Measurements from ENCODE around the gene GH1.
"Not testable (repeated sequence)": the region's sequence is repeated elsewhere in the genome, so short reads cannot be mapped to it uniquely, and the experiment has no call there.

The GH1 gene

DNA sequence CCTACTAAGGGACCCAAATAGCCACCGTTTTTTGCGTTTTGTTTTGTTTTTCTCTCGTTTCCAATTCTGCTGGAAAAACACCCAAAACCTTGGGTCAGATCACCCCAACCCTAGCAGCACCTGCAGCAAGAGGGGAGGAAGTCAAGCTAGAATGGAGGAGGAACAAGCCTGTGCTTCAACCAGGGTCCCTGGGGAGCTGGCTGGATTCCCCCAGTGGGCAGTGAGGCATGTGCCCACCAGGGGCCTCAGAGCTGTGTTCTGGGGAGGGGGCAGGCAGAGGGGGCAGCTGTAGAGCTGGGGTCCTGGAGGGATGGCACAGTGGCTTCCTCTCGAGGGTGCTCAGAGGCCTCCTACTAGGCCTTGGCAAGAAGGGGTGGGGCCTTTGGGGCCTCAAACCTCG is 7.0 kb upstream of the GH1 start:
- DNase-seq, result no peak

GRCh38 chr17:63922402-63922801 is 3.8 kb upstream of the GH1 start:
- not testable (repeated sequence) for DNase-seq

GRCh38 chr17:63920779-63921178 is 2.1 kb upstream of the GH1 start:
- not testable (repeated sequence) for DNase-seq

GRCh38 chr17:63920050-63920449 is 1.4 kb upstream of the GH1 start:
- DNase-seq, result not testable (repeated sequence)

- DNase-seq, result peak; percentile 74
These were observed 678 bp upstream of the GH1 start for GRCh38 chr17:63919311-63919723.

- no peak for DNase-seq
These were observed 334 bp downstream of the GH1 start for GRCh38 chr17:63918305-63918704.

GRCh38 chr17:63917646-63918045 is 993 bp downstream of the GH1 start:
- DNase-seq, result no peak

- not testable (repeated sequence) for DNase-seq
These were observed 1.4 kb downstream of the GH1 start for GRCh38 chr17:63917206-63917605.

GRCh38 chr17:63916566-63917185 is 2.0 kb downstream of the GH1 start:
- no peak for DNase-seq

- not testable (repeated sequence) for DNase-seq
These were observed 2.9 kb downstream of the GH1 start for GRCh38 chr17:63915753-63916152.

DNA sequence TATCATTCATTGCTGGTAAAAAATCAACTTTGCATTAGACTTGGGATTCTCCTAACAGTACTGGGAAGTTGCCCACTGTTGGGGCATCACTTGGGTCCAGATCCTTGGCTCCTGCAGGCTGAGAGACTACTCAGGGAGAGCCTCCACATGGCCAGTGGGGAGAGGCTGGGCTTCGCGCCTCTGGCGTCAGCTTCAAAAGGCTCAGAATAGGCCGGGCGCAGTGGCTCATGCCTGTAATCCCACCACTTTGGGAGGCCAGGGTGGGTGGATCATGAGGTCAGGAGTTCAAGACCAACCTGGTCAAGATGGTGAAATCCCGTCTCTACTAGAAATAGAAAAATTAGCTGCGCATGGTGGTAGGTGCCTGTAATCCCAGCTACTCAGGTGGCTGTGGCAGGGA is 4.2 kb downstream of the GH1 start:
- DNase-seq, result no peak

GRCh38 chr17:63911657-63912100 is 7.0 kb downstream of the GH1 start:
- DNase-seq, result peak; percentile 54

GRCh38 chr17:63911041-63911635 is 7.5 kb downstream of the GH1 start, which contains the start of gene CSHL1:
CSHL1 (minus strand) TSS chr17:63911258; CDS start chr17:63911196, 62 bp downstream.
- DNase-seq, result no peak

DNA sequence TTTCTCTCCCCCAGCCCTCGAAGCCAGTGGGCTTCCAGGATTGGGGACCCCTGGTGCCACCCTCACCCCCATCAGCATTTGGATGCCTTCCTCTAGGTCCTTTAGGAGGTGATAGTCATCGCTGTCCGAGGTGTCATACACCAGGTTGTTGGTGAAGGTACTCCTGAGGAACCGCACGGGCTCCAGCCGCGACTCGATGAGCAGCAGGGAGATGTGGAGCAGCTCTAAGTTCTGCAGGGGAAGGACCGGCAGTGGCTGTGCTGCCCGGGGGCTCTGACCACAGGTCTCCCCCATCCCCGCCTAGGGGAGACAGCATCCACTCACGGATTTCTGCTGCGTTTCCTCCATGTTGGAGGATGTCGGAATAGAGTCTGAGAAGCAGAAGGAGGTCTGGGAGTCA is 8.5 kb downstream of the GH1 start:
- no peak for DNase-seq

DNA sequence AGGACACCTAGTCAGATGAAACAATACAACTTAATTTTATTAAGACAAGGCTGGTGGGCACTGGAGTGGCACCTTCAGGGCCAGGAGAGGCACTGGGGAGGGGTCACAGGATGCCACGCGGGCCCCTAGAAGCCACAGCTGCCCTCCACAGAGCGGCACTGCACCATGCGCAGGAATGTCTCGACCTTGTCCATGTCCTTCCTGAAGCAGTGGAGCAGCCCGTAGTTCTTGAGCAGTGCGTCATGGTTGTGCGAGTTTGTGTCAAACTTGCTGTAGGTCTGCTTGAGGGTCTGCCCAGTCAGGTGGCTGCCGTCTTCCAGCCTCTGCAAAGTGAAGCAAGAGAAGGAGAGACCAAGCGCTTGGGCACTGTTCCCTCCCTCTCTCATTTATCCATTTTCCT is 9.1 kb downstream of the GH1 start:
- DNase-seq, result not testable (repeated sequence)

GRCh38 chr17:63907161-63907778 is 11.4 kb downstream of the GH1 start:
- not testable (repeated sequence) for DNase-seq

DNA sequence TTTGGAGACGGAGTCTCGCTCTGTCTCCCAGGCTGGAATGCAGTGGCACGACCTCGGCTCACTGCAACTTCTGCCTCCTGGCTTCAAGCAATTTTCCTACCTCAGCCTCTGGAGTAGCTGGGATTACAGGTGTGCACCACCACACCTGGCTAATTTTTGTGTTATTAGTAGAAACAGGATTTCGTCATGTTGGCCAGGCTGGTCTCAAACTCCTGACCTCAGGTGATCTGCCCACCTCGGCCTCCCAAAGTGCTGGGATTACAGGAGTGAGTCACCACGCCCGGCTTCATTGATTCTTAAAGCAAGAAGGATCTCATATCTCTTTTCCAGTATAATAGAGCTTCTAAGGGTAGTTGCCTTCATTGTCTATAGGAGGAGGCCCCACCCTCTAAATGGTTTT is 13.8 kb downstream of the GH1 start:
- not testable (repeated sequence) for DNase-seq

DNA sequence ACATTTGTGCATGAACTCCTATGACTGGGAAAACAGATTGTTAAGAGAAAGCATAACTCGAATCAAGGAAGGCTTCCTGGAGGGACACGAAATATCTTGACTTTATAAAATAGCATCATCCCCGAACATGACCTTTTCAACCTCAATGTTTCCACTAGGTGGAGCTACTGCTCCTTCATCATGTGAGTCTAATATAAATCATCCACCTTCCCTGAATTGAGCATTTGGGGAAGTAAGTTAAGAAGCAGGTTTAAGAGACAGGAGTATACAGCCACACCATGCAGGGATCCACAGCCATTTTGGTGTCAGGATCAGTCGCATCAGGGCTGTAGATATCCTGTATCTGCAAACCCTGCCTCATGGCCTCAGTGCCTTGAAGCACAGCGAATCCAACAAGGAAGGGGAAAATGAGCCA is 14.8 kb downstream of the GH1 start:
- peak; percentile 48 for DNase-seq

DNA sequence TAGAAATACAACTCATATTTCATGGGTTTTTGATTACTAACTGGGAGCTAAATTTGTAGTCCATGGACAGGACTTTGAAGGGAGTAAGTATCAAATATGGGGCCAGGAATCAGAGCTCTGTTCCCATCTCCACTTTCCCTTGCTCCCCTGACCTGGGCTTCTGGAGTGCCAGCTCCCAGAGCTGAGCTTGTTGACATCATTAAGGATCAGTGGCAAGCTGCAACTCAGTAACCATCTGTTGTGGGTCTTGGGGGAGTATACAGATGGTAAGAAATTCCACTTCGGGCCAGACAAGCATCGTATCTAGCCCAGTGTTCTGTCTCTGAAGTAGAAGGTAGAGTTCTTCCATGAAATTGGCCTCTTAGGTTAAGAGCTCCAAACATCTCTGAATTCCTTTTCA is 16.7 kb downstream of the GH1 start:
- not testable (repeated sequence) for DNase-seq

DNA sequence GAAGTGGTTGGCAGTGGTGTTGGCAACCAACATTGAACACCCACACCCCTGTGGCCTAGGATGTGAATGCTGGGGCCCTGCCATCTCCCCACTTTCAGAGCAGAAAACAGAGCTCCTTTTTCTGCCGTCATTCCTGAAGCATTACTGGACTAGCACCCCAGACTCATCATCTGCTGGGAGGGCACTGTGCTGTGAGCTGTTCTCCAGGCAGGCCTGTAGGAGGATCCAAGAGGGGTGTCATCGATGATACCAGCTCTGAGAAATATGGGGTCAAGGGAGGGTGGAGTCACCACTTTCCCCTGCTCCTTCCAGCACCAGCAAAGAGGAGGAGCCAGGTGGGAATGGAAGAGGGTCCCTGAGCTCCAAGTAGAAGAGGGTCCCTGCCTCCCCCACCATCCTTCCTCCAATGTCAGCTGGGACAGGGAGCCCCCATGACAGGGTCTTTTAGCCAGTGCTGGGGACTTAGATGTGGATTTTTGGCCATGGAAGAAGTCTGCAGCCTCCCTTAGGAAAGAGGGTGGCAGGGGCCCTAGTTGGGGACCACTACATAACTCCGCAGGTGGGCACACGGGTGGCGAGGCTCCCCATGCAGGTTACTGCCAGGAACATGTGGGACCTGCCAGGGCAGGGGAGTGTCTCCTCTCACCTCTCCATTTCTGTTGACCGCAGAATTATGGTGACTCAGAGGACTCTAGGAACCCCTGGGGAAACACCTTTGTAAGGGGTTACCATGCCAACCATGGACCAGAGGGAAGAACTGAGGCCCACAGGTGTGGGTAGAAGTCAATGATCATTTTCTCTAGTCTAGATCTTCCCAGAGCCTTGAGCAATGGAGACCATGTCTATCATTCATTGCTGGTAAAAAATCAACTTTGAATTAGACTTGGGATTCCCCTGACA is 19.5 kb downstream of the GH1 start:
- peak; percentile 59 for DNase-seq

GRCh38 chr17:63896524-63897354 is 21.9 kb downstream of the GH1 start, which contains the start of gene CSH1:
CSH1 (minus strand) TSS chr17:63896574; CDS start chr17:63896511, 63 bp downstream.
- not testable (repeated sequence) for DNase-seq

- DNase-seq, result not testable (repeated sequence)
These were observed 23.8 kb downstream of the GH1 start for GRCh38 chr17:63894821-63895220.
